ENCODE data around the gene AP2B1. TPM values are rescaled to one million over a fixed set of nuclear protein-coding genes. Genes with fewer than 3 reads are reported as not detected.
A peak's percentile ranks its signal among the peaks of the same experiment; 100 is the strongest.

Gene AP2B1
- polyA plus RNA-seq, 10 donors, result 72.0 to 89.4 (median 83.2) TPM

- no peak for DNase-seq
These were observed 140.5 kb downstream of the AP2B1 start for GRCh38 chr17:35727635-35728034.

- no peak for DNase-seq
These were observed 141.4 kb downstream of the AP2B1 start for GRCh38 chr17:35728551-35728950.

- DNase-seq, result no peak
These were observed 142.3 kb downstream of the AP2B1 start for GRCh38 chr17:35729405-35729833.

GRCh38 chr17:35730400-35731005 lies 143.4 kb downstream of the AP2B1 start:
- DNase-seq, result no peak

GRCh38 chr17:35731239-35731916 lies 144.3 kb downstream of the AP2B1 start, which contains the start of gene RASL10B:
TSS of gene RASL10B (plus strand) at chr17:35731639. CDS start at chr17:35735185, 3,546 bp downstream.
- DNase-seq, result peak; percentile 23 to 72 (median 37)

- DNase-seq, result peak in 1 of 3 donors; percentile 44
These were observed 145.0 kb downstream of the AP2B1 start for GRCh38 chr17:35731917-35732805.

- no peak for DNase-seq
These were observed 145.6 kb downstream of the AP2B1 start for GRCh38 chr17:35732806-35733136.

GRCh38 chr17:35733366-35733765 lies 146.2 kb downstream of the AP2B1 start:
- no peak for DNase-seq

GRCh38 chr17:35734396-35734795 lies 147.3 kb downstream of the AP2B1 start:
- DNase-seq, result no peak

GRCh38 chr17:35735036-35735805 lies 148.1 kb downstream of the AP2B1 start:
- no peak for DNase-seq

GRCh38 chr17:35736236-35736635 lies 149.1 kb downstream of the AP2B1 start:
- no peak for DNase-seq

GRCh38 chr17:35738519-35739133 lies 151.5 kb downstream of the AP2B1 start:
- no peak for DNase-seq

GRCh38 chr17:35740216-35740615 lies 153.1 kb downstream of the AP2B1 start:
- DNase-seq, result no peak

- no peak for DNase-seq
These were observed 154.1 kb downstream of the AP2B1 start for GRCh38 chr17:35740997-35741931.

GRCh38 chr17:35742496-35742895 lies 155.4 kb downstream of the AP2B1 start:
- no peak for DNase-seq

GRCh38 chr17:35742896-35743477 lies 155.9 kb downstream of the AP2B1 start:
- no peak for DNase-seq

- peak in 1 of 3 donors; percentile 42 for DNase-seq
These were observed 156.7 kb downstream of the AP2B1 start for GRCh38 chr17:35743626-35744328.

- DNase-seq, result no peak
These were observed 157.7 kb downstream of the AP2B1 start for GRCh38 chr17:35744830-35745229.

GRCh38 chr17:35745246-35745645 lies 158.1 kb downstream of the AP2B1 start:
- no peak for DNase-seq

Data from muscle of back (tissue), 11 donors.